B cell (primary cell): ENCODE measurements around the gene PRSS50.

Source experiments
- EZH2 ChIP-seq: IDR thresholded peaks from 2 replicates; pipeline ENCODE4 v1.6.1; 2012; ENCODE audit warnings: borderline replicate concordance, low read depth, mild to moderate bottlenecking, moderate library complexity, low read length; ENCODE audit not compliant: insufficient read depth, poor library complexity, severe bottlenecking
- TF ChIP-seq, protein P1 (sequence below): fragments of 200-600 bp; IDR thresholded peaks from one replicate; pipeline ENCODE4 v1.8.0; 2022; ENCODE audit warnings: antibody characterized with exemption, mild to moderate bottlenecking

DNA sequence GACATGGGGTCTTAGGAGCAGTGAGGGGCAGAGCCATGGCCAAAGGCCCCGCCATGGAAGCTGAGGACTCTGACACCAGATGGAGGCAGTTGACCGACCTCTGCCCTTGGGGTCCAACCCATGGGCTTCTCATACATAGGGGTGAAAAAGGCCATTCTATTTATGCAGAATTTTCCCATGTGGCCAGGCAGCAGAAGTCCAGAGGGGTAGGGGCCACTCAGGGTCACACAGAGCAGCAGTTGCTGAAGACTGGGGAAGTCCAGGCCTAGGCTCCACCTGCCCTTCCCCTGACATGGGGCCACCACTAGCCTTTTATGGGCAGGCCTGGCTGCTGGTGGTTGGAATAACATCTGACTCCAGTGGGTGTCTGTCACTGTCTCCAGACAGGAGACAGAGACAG, 6.4 kb downstream of the PRSS50 start:
- TF ChIP-seq, protein P1, sequence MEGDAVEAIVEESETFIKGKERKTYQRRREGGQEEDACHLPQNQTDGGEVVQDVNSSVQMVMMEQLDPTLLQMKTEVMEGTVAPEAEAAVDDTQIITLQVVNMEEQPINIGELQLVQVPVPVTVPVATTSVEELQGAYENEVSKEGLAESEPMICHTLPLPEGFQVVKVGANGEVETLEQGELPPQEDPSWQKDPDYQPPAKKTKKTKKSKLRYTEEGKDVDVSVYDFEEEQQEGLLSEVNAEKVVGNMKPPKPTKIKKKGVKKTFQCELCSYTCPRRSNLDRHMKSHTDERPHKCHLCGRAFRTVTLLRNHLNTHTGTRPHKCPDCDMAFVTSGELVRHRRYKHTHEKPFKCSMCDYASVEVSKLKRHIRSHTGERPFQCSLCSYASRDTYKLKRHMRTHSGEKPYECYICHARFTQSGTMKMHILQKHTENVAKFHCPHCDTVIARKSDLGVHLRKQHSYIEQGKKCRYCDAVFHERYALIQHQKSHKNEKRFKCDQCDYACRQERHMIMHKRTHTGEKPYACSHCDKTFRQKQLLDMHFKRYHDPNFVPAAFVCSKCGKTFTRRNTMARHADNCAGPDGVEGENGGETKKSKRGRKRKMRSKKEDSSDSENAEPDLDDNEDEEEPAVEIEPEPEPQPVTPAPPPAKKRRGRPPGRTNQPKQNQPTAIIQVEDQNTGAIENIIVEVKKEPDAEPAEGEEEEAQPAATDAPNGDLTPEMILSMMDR, result no peak
- no peak for TF ChIP-seq EZH2
